Muscle layer of duodenum (tissue), 2 donors: Measurements from ENCODE around the gene NEU1.

ENCODE experiments used
- H3K27ac ChIP-seq: one replicate; pipeline ENCODE4 v1.7.0; 2013; ENCODE audit warnings: mild to moderate bottlenecking, low read length
- H3K27me3 ChIP-seq: one replicate; pipeline ENCODE4 v1.7.0; 2013; ENCODE audit warnings: low read depth, mild to moderate bottlenecking, control low read depth, low read length
- H3K36me3 ChIP-seq, 2 donors: one replicate each; pipeline ENCODE4 v1.7.0; 2013; ENCODE audit warnings: low read length in 2 of 2, control low read depth in 1 of 2, mild to moderate bottlenecking in 1 of 2; ENCODE audit not compliant: insufficient read depth in 2 of 2, control insufficient read depth in 1 of 2
- H3K4me1 ChIP-seq, 2 donors: one replicate each; pipeline ENCODE4 v1.7.0; 2013; ENCODE audit warnings: low read length in 2 of 2, mild to moderate bottlenecking in 2 of 2, control low read depth in 1 of 2, moderate library complexity in 1 of 2; ENCODE audit not compliant: insufficient read depth in 2 of 2, control insufficient read depth in 1 of 2
- H3K4me3 ChIP-seq, 2 donors: one replicate each; pipeline ENCODE4 v1.7.0; 2013; ENCODE audit warnings: low read length in 2 of 2, low read depth in 1 of 2, mild to moderate bottlenecking in 1 of 2
- H3K9me3 ChIP-seq, 2 donors: one replicate each; pipeline ENCODE4 v1.7.0; 2013; ENCODE audit warnings: low read length in 2 of 2, control low read depth in 1 of 2, mild to moderate bottlenecking in 1 of 2; ENCODE audit not compliant: control insufficient read depth in 1 of 2
- donor health status: healthy.

NEU1 gene

DNA sequence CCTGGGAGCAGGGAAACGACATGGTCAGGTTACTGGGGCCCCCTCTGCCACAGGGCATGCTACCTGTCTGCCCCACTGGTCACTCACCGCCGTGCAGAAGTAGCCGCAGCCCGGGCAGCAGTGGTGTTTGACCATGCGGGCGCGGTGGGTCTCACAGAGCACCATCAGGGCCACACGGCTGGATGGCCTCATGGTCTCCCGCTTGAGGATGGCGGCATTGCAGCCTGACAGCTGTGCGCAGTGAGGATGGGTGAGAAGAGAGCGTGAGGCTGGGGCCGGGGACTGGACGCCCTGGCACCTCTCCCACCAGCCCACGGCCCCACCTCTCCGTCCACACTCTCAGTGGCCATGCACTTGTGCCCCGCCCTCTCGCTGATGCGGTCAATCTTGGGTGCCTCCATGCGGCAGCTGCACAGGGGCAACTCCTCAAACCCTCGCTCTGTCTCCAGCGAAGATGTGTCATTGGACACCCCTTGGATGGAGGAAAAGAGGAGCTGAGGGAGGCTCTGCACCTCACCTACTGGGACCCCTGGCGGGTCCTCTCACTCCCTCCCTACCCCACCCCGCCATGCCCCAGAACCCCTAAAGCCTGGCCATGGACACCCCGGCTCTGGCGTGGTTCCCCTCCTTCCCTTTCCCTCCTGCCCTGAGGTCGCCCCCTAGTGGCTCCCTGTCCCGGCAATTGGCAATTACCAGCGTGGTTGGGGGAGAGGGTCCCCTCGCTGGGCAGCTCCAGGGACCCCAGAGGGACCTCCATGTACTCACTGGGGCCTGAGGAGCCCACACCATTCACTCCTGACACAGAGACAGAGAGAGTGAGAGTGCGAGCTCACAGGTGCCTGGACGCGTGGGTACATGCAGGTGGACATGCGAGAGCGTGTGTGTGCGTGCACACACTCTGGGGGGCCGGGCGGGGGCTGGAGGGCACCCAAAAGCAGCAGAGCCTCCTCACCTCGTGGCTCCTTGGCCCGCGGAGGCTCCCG lies 25.9 kb upstream of the NEU1 start:
- H3K27ac ChIP-seq, result no peak overlapping the region
- H3K4me1 ChIP-seq, result no peaks in the 10 kb centered on the region
- no peaks in the 10 kb centered on the region for H3K27me3 ChIP-seq
- H3K9me3 ChIP-seq, result no peaks in the 10 kb centered on the region
- no peak overlapping the region for H3K4me3 ChIP-seq
- H3K36me3 ChIP-seq, result peaks cover 28 to 80% of the 10 kb centered on the region in 2 donors

DNA sequence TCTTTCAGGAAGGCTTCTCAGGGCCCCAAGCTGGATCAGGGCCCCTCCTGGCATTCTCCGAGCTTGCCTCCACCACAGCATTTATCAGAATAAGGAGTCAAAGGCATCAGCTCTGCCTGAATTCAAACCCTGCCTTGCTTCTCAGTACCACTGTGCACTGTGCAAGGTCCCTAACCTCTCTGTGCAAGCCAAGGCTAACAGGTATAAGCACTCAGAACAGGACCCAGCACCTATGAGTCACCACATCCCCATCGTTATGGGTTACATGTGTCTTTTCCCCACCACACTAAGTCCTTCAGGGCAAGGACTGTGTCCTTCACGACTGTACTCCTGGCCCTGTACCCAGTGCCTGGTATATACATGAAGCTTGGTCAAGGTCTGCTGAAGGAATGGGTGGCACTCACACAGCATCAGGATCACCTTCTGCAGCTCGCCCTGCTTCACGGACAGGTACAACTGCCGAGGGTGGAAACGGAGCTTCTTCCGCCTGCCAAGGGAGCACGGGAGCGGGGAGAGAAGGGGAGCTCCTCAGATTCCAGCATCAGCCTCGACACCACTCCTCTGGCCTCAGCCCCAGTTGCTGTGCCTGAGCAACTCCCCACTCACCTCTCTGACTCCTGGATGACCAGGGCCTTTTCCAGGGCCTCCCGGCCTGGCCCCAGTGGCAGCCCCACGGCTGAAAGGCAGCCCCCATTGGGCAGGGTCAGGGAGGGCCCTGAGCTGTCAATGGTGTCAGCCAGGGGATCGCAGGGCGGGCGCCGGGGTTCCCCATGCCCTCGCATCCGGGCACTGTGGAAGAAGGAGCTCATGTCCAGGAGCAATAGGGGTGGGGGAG lies 24.8 kb upstream of the NEU1 start:
- Histone ChIP-seq H3K9me3 (no peaks in the 10 kb centered on the region), H3K36me3 (peaks cover 20 to 80% of the 10 kb centered on the region in 2 donors), H3K27me3 (no peaks in the 10 kb centered on the region), H3K4me1 (no peaks in the 10 kb centered on the region), H3K4me3 (no peak overlapping the region), H3K27ac (no peak overlapping the region)

DNA sequence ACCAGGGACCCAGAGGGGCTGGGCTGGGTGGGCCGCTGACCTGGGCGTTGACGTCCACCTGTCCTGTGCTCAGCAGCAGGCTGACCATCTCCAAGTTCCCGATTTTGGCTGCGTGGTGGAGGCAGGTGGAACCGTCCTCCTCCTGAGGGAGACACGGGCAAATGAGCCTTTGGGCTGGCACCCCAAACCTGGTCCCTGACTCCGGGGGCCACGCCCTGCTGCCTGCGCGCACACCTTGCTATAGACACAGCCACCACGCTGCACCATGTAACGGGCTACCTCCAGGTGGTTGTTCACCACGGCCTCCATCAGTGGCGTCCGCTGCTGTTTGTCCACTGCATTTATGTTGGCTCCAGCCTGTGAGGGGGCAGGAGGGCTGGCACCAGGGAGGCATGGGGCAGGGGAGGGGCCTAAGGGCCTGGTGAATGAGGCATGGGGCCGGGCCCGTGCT lies 23.9 kb upstream of the NEU1 start:
- no peaks in the 10 kb centered on the region for H3K9me3 ChIP-seq
- H3K4me3 ChIP-seq, result no peak overlapping the region
- no peaks in the 10 kb centered on the region for H3K4me1 ChIP-seq
- H3K27me3 ChIP-seq, result no peaks in the 10 kb centered on the region
- H3K27ac ChIP-seq, result no peak overlapping the region
- H3K36me3 ChIP-seq, result peaks cover 25 to 80% of the 10 kb centered on the region in 2 donors

DNA sequence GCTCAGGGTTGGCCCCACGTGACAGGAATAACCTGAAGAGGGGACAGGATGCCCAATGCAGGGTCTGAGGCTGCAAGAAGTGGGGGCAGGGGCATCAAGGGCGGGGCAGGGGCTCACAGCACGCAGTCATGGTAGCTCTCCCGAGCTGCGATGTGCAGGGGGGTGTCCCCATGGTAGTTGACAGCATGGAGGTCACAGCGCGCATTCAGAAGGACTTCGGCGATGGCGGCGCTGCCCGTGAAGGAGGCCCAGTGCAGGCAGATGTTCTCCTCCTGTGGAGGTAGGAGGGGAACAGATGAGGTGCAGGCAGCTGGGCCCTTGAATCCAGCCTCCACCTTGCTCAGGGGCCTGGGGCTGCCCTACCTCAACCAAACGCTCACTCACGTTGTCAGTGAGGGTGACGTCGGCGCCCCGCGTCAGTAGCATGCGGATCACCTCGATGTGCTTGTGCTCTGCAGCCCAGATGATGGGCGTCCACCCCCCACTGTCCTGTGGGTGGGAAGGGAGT lies 22.0 kb upstream of the NEU1 start:
- H3K27ac ChIP-seq, result no peak overlapping the region
- H3K36me3 ChIP-seq, result peaks cover 43 to 96% of the 10 kb centered on the region in 2 donors
- H3K4me1 ChIP-seq, result no peaks in the 10 kb centered on the region
- H3K9me3 ChIP-seq, result no peaks in the 10 kb centered on the region
- H3K27me3 ChIP-seq, result no peaks in the 10 kb centered on the region
- no peak overlapping the region for H3K4me3 ChIP-seq

DNA sequence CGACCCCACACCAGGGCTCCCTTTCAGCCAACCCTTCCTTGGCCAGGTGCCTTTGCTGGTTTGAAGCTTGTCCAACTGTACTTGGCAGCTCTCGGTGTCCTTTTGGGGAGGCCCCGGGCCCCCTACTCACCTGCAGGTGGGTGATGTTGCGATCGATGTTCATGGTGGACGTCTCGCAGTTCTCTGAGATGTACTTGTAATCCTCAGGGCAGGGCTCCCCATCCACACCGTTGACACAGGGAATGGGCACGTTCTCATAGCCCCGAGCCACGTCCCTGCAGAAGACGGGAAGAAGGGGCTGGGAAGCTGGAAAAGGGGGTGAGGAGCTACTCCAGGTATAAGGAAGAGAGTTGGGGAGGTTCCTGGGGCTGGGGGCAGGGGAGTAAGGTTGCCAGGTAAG lies 21.1 kb upstream of the NEU1 start:
- H3K4me1 ChIP-seq, result no peaks in the 10 kb centered on the region
- no peak overlapping the region for H3K4me3 ChIP-seq
- no peaks in the 10 kb centered on the region for H3K9me3 ChIP-seq
- H3K27ac ChIP-seq, result no peak overlapping the region
- H3K36me3 ChIP-seq, result peaks cover 43 to 88% of the 10 kb centered on the region in 2 donors
- H3K27me3 ChIP-seq, result no peaks in the 10 kb centered on the region

DNA sequence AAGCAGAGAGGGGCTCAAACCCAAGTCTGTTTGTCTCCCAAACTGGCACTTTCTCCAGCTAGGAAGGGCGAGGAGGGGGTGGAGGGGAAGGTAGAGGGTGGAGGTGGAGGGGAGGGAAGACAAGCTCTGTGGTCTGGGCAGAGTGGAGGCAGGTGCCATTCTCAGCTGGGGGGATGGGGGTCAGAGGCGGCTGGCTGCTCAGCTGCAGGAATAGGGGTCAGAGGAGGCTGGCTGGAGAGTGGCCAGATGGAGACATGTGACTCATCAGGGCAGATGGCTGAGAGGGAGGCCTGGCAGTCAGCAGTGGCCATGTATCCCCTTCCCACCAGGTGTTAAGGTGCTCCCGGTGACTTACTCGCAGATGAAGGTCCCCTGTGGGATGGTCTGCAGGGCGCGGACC lies 19.7 kb upstream of the NEU1 start:
- H3K27ac ChIP-seq, result no peak overlapping the region
- H3K4me1 ChIP-seq, result no peaks in the 10 kb centered on the region
- H3K27me3 ChIP-seq, result no peaks in the 10 kb centered on the region
- H3K4me3 ChIP-seq, result no peak overlapping the region
- no peaks in the 10 kb centered on the region for H3K9me3 ChIP-seq
- H3K36me3 ChIP-seq, result peaks cover 35 to 75% of the 10 kb centered on the region in 2 donors

DNA sequence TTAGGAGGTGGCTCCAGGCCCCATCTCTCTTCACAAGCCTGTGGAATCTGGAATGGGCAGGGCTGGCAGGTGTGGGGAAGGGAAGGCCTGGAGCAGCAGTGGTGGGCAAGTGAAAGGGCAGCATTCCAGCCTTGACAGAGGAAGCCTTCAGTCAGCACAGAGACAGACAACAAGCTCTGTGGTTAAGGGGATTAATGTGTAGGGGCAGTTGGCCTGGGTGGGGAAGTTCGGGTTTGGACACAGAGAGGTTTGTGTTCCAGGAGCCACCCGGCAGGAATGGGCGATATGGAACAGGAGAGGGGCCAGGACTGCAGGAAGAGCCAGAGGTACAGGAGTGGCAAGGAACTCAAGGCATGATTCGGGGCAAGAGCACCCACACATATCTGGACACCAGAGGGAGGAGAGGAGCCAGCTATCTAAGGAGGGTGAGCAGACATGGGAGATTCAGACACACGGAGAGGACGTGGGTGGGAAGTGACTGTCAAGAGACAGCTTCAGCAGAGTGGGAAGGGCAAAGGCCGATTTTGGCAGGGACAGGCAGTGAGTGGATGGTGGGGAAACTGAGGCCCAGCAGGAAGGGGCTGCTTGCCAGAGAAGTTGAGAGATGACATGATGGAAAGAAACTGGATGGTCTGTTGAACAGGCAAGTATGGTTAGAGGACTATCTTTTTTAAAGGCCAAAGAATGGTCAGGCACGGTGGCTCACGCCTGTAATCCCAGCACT lies 18.7 kb upstream of the NEU1 start:
- no peak overlapping the region for H3K27ac ChIP-seq
- no peaks in the 10 kb centered on the region for H3K9me3 ChIP-seq
- H3K27me3 ChIP-seq, result no peaks in the 10 kb centered on the region
- H3K4me1 ChIP-seq, result no peaks in the 10 kb centered on the region
- H3K4me3 ChIP-seq, result no peak overlapping the region
- peaks cover 30 to 65% of the 10 kb centered on the region in 2 donors for H3K36me3 ChIP-seq

DNA sequence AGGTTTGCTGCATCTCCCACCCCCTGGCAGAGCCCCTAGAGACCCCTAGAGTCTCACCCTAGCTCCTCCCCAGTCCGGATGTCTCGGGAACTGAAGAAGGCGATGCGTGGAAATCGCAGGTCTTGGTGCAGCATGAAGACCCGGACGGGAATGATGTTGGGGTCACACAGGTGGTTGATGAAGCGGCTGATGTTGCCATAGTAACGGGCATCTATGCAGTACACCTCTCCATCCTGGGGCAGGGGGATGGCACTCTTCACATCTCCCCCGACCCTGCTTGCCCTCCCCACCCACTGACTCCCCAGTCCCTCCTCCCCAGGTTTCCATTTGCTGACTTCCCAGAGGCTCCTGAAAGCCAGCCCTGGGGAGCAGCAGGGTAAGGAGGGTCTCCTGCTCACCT lies 18.0 kb upstream of the NEU1 start:
- H3K4me3 ChIP-seq, result no peak overlapping the region
- no peaks in the 10 kb centered on the region for H3K27me3 ChIP-seq
- no peaks in the 10 kb centered on the region for H3K4me1 ChIP-seq
- H3K27ac ChIP-seq, result no peak overlapping the region
- no peaks in the 10 kb centered on the region for H3K9me3 ChIP-seq
- H3K36me3 ChIP-seq, result peaks cover 30 to 59% of the 10 kb centered on the region in 2 donors

DNA sequence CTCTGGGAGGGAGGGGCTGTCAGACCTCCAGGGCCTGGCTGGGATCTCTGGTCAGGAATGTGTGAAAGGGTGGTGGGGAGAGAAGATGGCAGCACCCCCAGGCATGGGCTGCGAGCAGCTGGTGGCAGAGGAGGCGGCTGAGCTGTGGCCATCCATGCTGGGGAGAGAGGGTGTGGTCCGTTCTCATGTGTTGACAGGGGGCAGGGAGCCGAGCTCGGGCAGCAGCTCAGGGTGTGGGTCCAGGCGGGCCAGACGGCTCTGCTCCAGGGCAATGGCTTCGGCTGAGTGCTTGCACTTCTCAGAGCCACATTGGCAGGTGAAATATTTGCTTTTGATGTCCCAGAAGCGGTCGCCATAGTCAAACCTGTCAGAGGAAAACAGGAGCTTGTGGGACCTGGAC lies 17.3 kb upstream of the NEU1 start:
- H3K27ac ChIP-seq, result no peak overlapping the region
- peaks cover 30 to 52% of the 10 kb centered on the region in 2 donors for H3K36me3 ChIP-seq

DNA sequence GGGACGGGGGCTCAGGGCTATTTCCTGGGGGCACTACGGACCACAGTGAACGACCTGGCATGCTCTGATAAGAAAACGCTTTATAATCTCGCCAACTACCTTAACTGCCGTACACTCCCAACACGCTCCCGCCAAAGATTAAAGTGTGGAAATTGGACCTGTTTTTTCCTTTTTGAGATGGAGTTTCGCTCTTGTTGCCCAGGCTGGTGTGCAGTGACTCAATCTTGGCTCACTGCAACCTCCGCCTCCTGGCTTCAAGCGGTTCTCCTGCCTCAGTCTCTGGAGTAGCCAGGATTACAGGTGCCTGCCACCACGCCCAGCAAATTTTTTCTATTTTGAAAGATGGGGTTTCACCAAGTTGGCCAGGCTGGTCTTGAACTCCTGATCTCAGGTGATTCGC lies 16.5 kb upstream of the NEU1 start:
- peak overlapping the region; percentile 56 for H3K27ac ChIP-seq
- H3K4me3 ChIP-seq, result no peak overlapping the region
- H3K27me3 ChIP-seq, result no peaks in the 10 kb centered on the region
- H3K36me3 ChIP-seq, result peaks cover 24 to 45% of the 10 kb centered on the region in 2 donors
- no peaks in the 10 kb centered on the region for H3K9me3 ChIP-seq
- no peaks in the 10 kb centered on the region for H3K4me1 ChIP-seq

More for the DNA sequence above, 17.3 kb upstream of the NEU1 start:
- Histone ChIP-seq H3K4me3 (no peak overlapping the region), H3K9me3 (no peaks in the 10 kb centered on the region), H3K27me3 (no peaks in the 10 kb centered on the region), H3K4me1 (no peaks in the 10 kb centered on the region)
